Neuronal stem cell (in vitro differentiated cells): Measurements from ENCODE around the gene MLYCD.
A peak's percentile ranks its signal among the peaks of the same experiment; 100 is the strongest.

ENCODE experiments used
- DNase-seq: peaks from one replicate; pipeline ENCODE4 v3.0.0-alpha.2; 2013; ENCODE audit warnings: low spot score
- H2AFZ ChIP-seq: one replicate; pipeline ENCODE4 v1.6.1; 2013; ENCODE audit warnings: mild to moderate bottlenecking, low read length, inconsistent platforms
- H2AK5ac ChIP-seq: 2 replicates; pipeline ENCODE4 v1.6.1; 2013; ENCODE audit warnings: low read depth, mild to moderate bottlenecking, inconsistent platforms, low read length, moderate library complexity, mixed read lengths
- H2BK120ac ChIP-seq: 2 replicates; pipeline ENCODE4 v1.6.1; 2013; ENCODE audit warnings: low read depth, mild to moderate bottlenecking, inconsistent platforms, low read length, moderate library complexity, mixed read lengths
- H2BK12ac ChIP-seq: one replicate; pipeline ENCODE4 v1.6.1; 2013; ENCODE audit warnings: low read length, inconsistent platforms
- H2BK15ac ChIP-seq: 2 replicates; pipeline ENCODE4 v1.6.1; 2013; ENCODE audit warnings: mild to moderate bottlenecking, low read length, inconsistent platforms, mixed read lengths
- H2BK5ac ChIP-seq: one replicate; pipeline ENCODE4 v1.6.1; 2013; ENCODE audit warnings: inconsistent platforms, mild to moderate bottlenecking, low read length, moderate library complexity
- H3K14ac ChIP-seq: one replicate; pipeline ENCODE4 v1.6.1; 2013; ENCODE audit warnings: low read length, inconsistent platforms
- H3K18ac ChIP-seq: 2 replicates; pipeline ENCODE4 v1.6.1; 2013; ENCODE audit warnings: low read length, inconsistent platforms
- H3K23ac ChIP-seq: 2 replicates; pipeline ENCODE4 v1.6.1; 2013; ENCODE audit warnings: low read depth, mild to moderate bottlenecking, mixed read lengths, low read length, inconsistent platforms; ENCODE audit not compliant: poor library complexity
- H3K27ac ChIP-seq: replicated peaks from 3 replicates; pipeline ENCODE4 v1.5.1; 2013; ENCODE audit warnings: low read length, inconsistent platforms
- H3K27me3 ChIP-seq, 3 experiments: 2 replicates each; pipeline ENCODE4 v1.6.1; 2013; ENCODE audit warnings: low read length in 3 of 3, mild to moderate bottlenecking in 2 of 3, inconsistent platforms in 1 of 3, low read depth in 1 of 3, mixed read lengths in 1 of 3, moderate library complexity in 1 of 3; ENCODE audit not compliant: control insufficient read depth in 3 of 3, insufficient read depth in 3 of 3
- H3K36me3 ChIP-seq, 2 donors: replicated peaks in 1 of 2; 2 replicates each; pipeline ENCODE4 v1.6.1; 2013; ENCODE audit warnings: low read length in 2 of 2; ENCODE audit not compliant: control insufficient read depth in 2 of 2, insufficient read depth in 2 of 2
- H3K4ac ChIP-seq: 2 replicates; pipeline ENCODE4 v1.6.1; 2013; ENCODE audit warnings: inconsistent platforms, mild to moderate bottlenecking, low read length, moderate library complexity
- H3K4me1 ChIP-seq, 2 donors: 1 replicate in 1 of 2; 2 replicates in 1 of 2; pipeline ENCODE4 v1.6.1; 2013; ENCODE audit warnings: low read length in 2 of 2, low read depth in 1 of 2; ENCODE audit not compliant: control insufficient read depth in 2 of 2, insufficient read depth in 1 of 2
- H3K4me2 ChIP-seq: one replicate; pipeline ENCODE4 v1.6.1; 2013; ENCODE audit warnings: mild to moderate bottlenecking, low read length, inconsistent platforms; ENCODE audit not compliant: insufficient read depth, poor library complexity, severe bottlenecking
- H3K4me3 ChIP-seq, 2 donors: 2 replicates each; pipeline ENCODE4 v1.5.1; 2013; ENCODE audit warnings: low read length in 2 of 2, mild to moderate bottlenecking in 2 of 2, inconsistent platforms in 1 of 2, moderate library complexity in 1 of 2
- H3K79me1 ChIP-seq: one replicate; pipeline ENCODE4 v1.6.1; 2013; ENCODE audit warnings: low read depth, mild to moderate bottlenecking, inconsistent platforms, low read length, moderate library complexity
- H3K9ac ChIP-seq: one replicate; pipeline ENCODE4 v1.6.1; 2013; ENCODE audit warnings: mild to moderate bottlenecking, low read depth, low read length, inconsistent platforms; ENCODE audit not compliant: poor library complexity
- H3K9me3 ChIP-seq, 2 donors: replicated peaks in 1 of 2; 2 replicates each; pipeline versions ENCODE3 to v1.6.1; 2013; ENCODE audit warnings: low read length in 2 of 2, mild to moderate bottlenecking in 2 of 2, inconsistent platforms in 1 of 2, low read depth in 1 of 2, mixed read lengths in 1 of 2, moderate library complexity in 1 of 2; ENCODE audit not compliant: control insufficient read depth in 2 of 2, insufficient read depth in 1 of 2
- H4K8ac ChIP-seq: one replicate; pipeline ENCODE4 v1.6.1; 2013; ENCODE audit warnings: low read depth, mild to moderate bottlenecking, inconsistent platforms, low read length, moderate library complexity
- H4K91ac ChIP-seq: one replicate; pipeline ENCODE4 v1.6.1; 2013; ENCODE audit warnings: low read length, low read depth, mild to moderate bottlenecking, inconsistent platforms; ENCODE audit not compliant: poor library complexity
- WGBS, 2 donors: extraction: QIAGEN DNeasy Blood & Tissue Kit; methylation state at CpG; one replicate each; pipeline ENCODE4 v1.1.7; 2013; ENCODE audit warnings: missing lambda C conversion rate in 2 of 2, mixed read lengths in 1 of 2; ENCODE audit not compliant: insufficient read length in 2 of 2, insufficient replicate concordance in 1 of 2; ENCODE audit errors: extremely low coverage in 2 of 2; 5-methylcytosine and 5-hydroxymethylcytosine counted together

Gene MLYCD

GRCh38 chr16:83951544-83951943 lies 52.6 kb downstream of the MLYCD start:
- H3K36me3 ChIP-seq, result no peaks in the 10 kb centered on the region
- H4K8ac ChIP-seq, result no peak overlapping the region
- peaks cover 2% of the 10 kb centered on the region for H3K79me1 ChIP-seq
- no peak overlapping the region for H3K18ac ChIP-seq
- no peak overlapping the region for H2BK12ac ChIP-seq
- no peak overlapping the region for H2AK5ac ChIP-seq
- no peak overlapping the region for H3K9ac ChIP-seq
- H3K4ac ChIP-seq, result no peak overlapping the region
- DNase-seq, result no peak
- H3K4me1 ChIP-seq, result peaks cover 11 to 22% of the 10 kb centered on the region in 2 donors
- H3K27ac ChIP-seq, result no peak overlapping the region
- H2AFZ ChIP-seq, result no peak overlapping the region
- no peak overlapping the region for H4K91ac ChIP-seq
- no peak overlapping the region for H3K14ac ChIP-seq
- no peak overlapping the region for H3K4me2 ChIP-seq
- no peak overlapping the region for H2BK120ac ChIP-seq
- H2BK15ac ChIP-seq, result no peak overlapping the region
- H2BK5ac ChIP-seq, result no peak overlapping the region
- H3K4me3 ChIP-seq, result no peak overlapping the region
- peaks cover 0 to 5% (median 0%) of the 10 kb centered on the region in 3 experiments for H3K27me3 ChIP-seq
- no peak overlapping the region for H3K23ac ChIP-seq
- H3K9me3 ChIP-seq, result no peaks in the 10 kb centered on the region
- no CpG with 5 or more reads among the region's 8 CpGs for WGBS, 2 donors

- no peak overlapping the region for H3K4me3 ChIP-seq
- H3K9me3 ChIP-seq, result no peaks in the 10 kb centered on the region
- H3K27ac ChIP-seq, result no peak overlapping the region
- no peak overlapping the region for H2BK15ac ChIP-seq
- H3K4me1 ChIP-seq, result peaks cover 11 to 22% of the 10 kb centered on the region in 2 donors
- H4K8ac ChIP-seq, result no peak overlapping the region
- no peak overlapping the region for H3K4me2 ChIP-seq
- no CpG with 5 or more reads among the region's 8 CpGs for WGBS, 2 donors
- no peak overlapping the region for H3K4ac ChIP-seq
- no peak overlapping the region for H2BK12ac ChIP-seq
- no peak overlapping the region for H3K23ac ChIP-seq
- H3K14ac ChIP-seq, result no peak overlapping the region
- H3K18ac ChIP-seq, result no peak overlapping the region
- no peak overlapping the region for H3K9ac ChIP-seq
- H4K91ac ChIP-seq, result no peak overlapping the region
- H3K36me3 ChIP-seq, result no peaks in the 10 kb centered on the region
- DNase-seq, result no peak
- peaks cover 0 to 5% (median 0%) of the 10 kb centered on the region in 3 experiments for H3K27me3 ChIP-seq
- no peak overlapping the region for H2BK5ac ChIP-seq
- no peaks in the 10 kb centered on the region for H3K79me1 ChIP-seq
- peak overlapping the region; percentile 72 for H2AFZ ChIP-seq
- H2BK120ac ChIP-seq, result no peak overlapping the region
- H2AK5ac ChIP-seq, result no peak overlapping the region
These were observed 53.6 kb downstream of the MLYCD start for GRCh38 chr16:83952587-83952939.

- Histone ChIP-seq H3K9ac (no peak within 1 kb of the TSS), H3K23ac (peak within 1 kb of the TSS; percentile 85), H2BK15ac (peak within 1 kb of the TSS; percentile 49), H3K18ac (peak within 1 kb of the TSS; percentile 57), H3K4me1 (peaks cover 11 to 22% of the 10 kb centered on the region in 2 donors), H2BK5ac (peak within 1 kb of the TSS; percentile 66), H3K14ac (peak within 1 kb of the TSS; percentile 82), H2AK5ac (no peak within 1 kb of the TSS), H2BK120ac (no peak within 1 kb of the TSS), H4K8ac (peak within 1 kb of the TSS; percentile 17), H4K91ac (no peak within 1 kb of the TSS), H3K4me3 (peak within 1 kb of the TSS in 1 of 2 donors; percentile 30), H3K79me1 (no peaks in the 10 kb centered on the region), H3K4ac (peak within 1 kb of the TSS; percentile 66), H2BK12ac (no peak within 1 kb of the TSS), H3K27ac (no peak within 1 kb of the TSS), H3K4me2 (peak within 1 kb of the TSS; percentile 56), H2AFZ (peak within 1 kb of the TSS; percentile 72), H3K27me3 (peaks cover 0 to 5% (median 0%) of the 10 kb centered on the region in 3 experiments), H3K36me3 (no peaks in the 10 kb centered on the region), H3K9me3 (no peaks in the 10 kb centered on the region)
- no peak for DNase-seq
- WGBS, 2 donors, result no CpG with 5 or more reads among the region's 30 CpGs
These were observed 54.3 kb downstream of the MLYCD start, which contains the start of gene OSGIN1 for GRCh38 chr16:83952940-83953795. TSS of gene OSGIN1 (plus strand) at chr16:83953240. CDS start at chr16:83957672, 4,432 bp downstream.

- Histone ChIP-seq H2BK5ac (no peak overlapping the region), H3K9ac (no peak overlapping the region), H2BK120ac (no peak overlapping the region), H3K4me1 (peaks cover 11 to 22% of the 10 kb centered on the region in 2 donors), H2AFZ (peak overlapping the region; percentile 72), H4K8ac (no peak overlapping the region), H2AK5ac (no peak overlapping the region), H3K23ac (peak overlapping the region; percentile 85), H2BK12ac (no peak overlapping the region), H3K9me3 (no peaks in the 10 kb centered on the region), H3K18ac (peak overlapping the region; percentile 42), H2BK15ac (no peak overlapping the region), H4K91ac (no peak overlapping the region), H3K79me1 (no peaks in the 10 kb centered on the region), H3K14ac (no peak overlapping the region), H3K27ac (no peak overlapping the region), H3K4ac (no peak overlapping the region), H3K4me3 (no peak overlapping the region), H3K27me3 (peaks cover 0 to 5% (median 0%) of the 10 kb centered on the region in 3 experiments), H3K4me2 (peak overlapping the region; percentile 56), H3K36me3 (no peaks in the 10 kb centered on the region)
- WGBS, 2 donors, result no CpG with 5 or more reads among the region's 19 CpGs
- DNase-seq, result no peak
These were observed 55.1 kb downstream of the MLYCD start for GRCh38 chr16:83953796-83954576.
